GM10847 (cell line): ENCODE data around the gene CEP41.

Source experiments
- POLR2A ChIP-seq: IDR thresholded peaks from 2 replicates; pipeline ENCODE4 v1.6.1; 2011; ENCODE audit not compliant: insufficient read length; ENCODE audit errors: extremely low read depth

The CEP41 gene

GRCh38 chr7:130358471-130358870 lies 82.3 kb downstream of the CEP41 start:
- no peak for TF ChIP-seq POLR2A

GRCh38 chr7:130356876-130357611 lies 83.8 kb downstream of the CEP41 start:
- TF ChIP-seq POLR2A: no peak

DNA sequence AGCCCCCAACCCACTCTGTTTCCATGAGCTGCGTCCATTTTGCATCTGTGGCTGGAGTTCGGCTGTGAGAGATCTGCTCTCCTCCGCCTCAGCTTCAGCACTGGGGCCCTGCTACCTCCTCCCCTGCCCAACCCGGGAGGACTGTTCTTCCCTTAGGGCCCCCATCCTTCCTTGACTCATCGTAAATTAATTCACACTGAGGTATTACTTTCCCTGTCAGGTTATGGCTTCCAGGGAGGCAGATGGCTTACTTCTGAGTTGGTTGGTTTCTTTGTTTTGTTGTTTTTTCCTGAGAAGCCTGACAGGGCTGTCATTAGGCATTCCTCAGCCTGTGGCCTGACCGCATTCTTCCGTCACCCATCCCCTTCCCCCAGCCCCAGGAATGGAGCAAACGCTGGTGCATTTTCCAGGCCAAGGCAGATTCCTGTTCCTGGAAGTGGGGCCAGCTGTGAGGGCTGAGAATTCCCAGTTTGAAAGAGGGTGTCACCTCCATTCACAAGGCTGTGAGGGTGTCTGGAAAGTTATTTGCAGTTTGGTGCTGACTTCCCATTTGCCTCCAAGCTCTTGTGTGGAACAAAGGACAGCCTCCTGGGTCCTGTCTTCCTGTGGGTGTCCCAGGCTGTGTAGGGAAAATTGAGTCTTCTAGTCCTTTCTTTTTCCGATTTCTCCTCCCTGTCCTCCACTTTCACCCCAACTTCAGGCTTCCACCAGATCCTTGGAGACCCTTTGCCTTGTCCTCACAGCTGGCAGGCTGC lies 84.5 kb downstream of the CEP41 start:
- TF ChIP-seq POLR2A: no peak

DNA sequence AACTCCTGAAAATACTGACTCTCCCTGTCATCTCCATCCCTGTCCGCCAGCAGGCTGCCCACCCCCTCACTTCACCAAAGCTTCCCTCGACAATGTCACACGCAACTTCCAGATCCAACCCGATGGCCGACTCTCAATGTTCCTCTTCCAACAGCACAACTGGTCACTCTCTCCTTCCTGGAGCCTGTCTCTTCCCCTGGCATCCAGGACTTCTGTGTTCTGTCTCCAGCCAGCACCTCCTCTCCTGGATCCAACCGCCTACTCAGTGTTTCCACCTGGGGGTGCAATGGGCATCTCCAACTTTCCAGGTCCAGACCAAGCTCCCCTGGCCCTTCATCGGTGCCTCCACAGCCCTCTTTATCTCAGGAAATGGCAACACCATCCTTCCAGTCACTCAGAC lies 87.6 kb downstream of the CEP41 start:
- no peak for TF ChIP-seq POLR2A

GRCh38 chr7:130352194-130353074 lies 88.4 kb downstream of the CEP41 start:
- TF ChIP-seq POLR2A: no peak

DNA sequence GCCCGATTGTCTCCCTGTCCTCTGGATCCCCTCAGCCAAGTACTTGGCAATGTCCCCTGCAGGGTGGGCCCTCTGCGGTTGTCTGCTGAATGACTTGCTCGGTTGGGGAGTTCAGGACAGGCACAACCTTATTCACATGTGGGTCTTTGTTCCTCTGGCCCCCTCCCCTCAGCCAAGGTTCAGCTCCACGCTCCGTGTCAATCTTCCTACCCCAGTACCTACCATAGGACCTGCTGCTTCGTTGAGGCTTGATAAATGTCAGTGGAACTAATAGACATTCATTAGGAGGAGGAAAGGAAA lies 89.1 kb downstream of the CEP41 start:
- no peak for TF ChIP-seq POLR2A

GRCh38 chr7:130350945-130351790 lies 89.6 kb downstream of the CEP41 start:
- no peak for TF ChIP-seq POLR2A

- no peak for TF ChIP-seq POLR2A
Measured at GRCh38 chr7:130349911-130350782, 90.7 kb downstream of the CEP41 start.

DNA sequence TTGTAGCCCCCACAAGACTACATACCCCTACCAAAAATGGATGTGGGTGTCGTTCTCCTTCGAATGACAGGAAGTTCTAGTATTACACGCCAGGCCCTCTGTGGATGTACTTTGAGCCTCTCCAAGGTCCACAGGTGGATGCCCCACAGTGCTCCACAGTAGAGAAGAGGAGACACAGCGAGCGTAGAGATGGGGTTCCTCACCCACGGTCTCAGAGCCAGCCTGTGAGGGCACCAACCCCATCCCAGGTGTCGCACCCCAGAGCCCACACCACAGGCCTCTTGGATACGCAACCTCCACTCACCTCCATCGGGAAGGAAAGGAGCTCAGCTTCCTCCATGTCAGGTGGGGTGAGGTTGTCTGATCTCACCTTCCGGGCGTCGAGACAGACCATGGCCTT lies 93.9 kb downstream of the CEP41 start:
- TF ChIP-seq POLR2A: no peak

GRCh38 chr7:130346177-130346905 lies 94.5 kb downstream of the CEP41 start:
- TF ChIP-seq POLR2A: no peak

DNA sequence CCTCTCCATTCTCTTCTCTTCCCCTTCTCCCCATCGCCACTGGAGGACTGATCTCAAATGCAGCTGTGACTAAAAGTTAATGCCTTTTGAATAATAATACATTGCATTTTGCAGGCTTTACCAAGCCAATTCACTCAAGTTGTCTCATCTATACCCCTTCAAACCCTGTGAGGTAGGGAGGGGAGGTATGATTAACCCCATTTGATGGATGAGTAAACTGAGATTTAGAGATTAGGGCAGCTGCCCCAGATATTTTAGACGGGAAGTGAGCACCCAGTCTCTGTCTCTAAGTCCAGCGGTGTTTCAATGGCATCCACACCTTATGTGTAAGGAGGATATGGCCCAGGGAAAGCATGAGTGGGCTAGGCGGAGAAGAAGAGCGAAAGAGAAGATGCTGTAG lies 95.1 kb downstream of the CEP41 start:
- no peak for TF ChIP-seq POLR2A

DNA sequence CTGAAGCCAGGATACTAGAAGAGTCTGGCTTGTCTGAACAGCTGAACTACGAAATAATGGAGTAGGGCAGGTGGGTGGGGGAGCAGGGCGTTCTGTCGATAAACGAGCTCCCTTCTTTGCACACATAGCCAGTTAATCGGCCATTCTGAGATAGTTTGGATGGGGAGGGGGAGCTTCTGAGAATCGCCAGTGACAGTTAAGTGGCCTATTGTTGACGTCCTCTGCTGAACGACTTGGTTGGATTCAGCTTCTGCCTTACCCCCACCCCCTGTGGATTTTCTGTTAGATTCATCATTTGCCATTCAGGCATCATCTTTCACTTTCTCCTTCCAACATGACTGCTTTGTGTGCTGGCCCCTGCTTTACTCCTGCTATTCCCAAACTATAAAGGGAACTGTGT lies 95.7 kb downstream of the CEP41 start:
- TF ChIP-seq POLR2A: no peak

DNA sequence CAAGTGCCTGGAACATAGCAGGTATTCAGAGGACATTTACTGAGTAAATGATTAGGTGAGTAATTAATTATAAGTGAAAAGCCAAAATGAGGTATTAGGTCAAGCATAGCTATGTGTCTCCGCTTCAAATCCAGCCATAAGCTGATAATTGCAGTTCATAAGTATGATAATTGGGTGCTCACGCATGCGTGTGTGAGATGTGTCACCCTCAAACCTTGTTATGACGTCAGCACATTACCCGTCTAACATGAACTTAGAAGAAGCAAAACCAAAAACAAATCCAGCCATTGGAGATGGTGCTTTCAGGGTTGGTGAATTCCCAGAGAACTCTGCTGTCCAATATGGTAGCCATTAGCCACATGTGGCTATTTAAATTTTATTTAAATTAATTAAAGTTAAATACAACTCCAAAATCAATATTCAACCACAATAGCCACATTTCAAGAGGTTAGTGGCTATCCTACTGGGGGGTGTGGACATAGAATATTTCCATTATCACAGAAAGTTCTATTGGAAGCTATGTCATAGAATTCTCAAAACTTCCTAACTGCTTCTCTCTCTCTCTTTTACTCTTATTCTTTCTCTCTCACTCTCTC lies 96.4 kb downstream of the CEP41 start, which contains the start of gene CPA5:
TSS of gene CPA5 (plus strand) at position 546 of the 596 bp plus-strand sequence. CDS start 1,670 bp downstream, outside the sequence.
- no peak for TF ChIP-seq POLR2A
